MV-4-11 (cell line): Measurements from ENCODE around the gene LYRM4.
"Not testable (repeated sequence)": the region's sequence is repeated elsewhere in the genome, so short reads cannot be mapped to it uniquely, and the experiment has no call there.

Source experiments
- DNase-seq: peaks from one replicate; lab custom pipeline; 2025; lab: John Stamatoyannopoulos, UW

Gene LYRM4

GRCh38 chr6:5121956-5122355, 138.8 kb downstream of the LYRM4 start:
- DNase-seq, result peak; percentile 80

DNA sequence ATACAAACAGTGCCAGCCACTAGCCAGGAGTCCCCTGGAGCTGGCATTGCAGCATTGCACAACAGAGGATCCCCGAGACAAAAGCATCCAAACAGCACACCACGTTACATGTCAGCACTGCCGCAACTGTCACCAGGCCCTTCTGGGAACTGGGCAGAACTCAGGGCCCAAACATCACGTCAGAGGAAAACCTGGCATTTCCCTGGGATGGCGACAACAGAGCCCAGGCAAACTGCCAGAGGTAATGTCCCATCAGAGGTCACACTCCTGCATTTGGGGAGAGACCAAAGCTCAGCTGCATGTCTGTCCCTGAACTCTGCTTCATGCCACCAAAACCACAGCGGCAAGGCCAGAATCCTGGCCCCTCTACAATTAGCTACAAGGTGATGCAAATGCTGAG, 139.3 kb downstream of the LYRM4 start:
- DNase-seq, result peak; percentile 9

DNA sequence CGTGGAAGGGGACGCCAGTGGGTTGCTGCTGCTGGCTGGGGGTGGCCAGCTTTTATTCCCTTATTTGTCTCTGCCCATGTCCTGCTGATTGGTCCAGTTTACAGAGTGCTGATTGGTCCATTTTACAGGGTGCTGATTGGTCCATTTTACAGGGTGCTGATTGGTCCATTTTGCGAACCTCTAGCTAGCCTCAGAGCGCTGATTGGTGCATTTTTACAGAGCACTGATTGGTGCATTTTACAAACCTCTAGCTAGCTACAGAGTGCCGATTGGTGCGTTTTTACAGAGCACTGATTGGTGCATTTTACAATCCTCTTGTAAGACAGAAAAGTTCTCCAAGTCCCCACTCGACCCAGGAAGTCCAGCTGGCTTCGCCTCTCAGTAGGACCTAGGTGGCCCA, 140.2 kb downstream of the LYRM4 start:
- not testable (repeated sequence) for DNase-seq

DNA sequence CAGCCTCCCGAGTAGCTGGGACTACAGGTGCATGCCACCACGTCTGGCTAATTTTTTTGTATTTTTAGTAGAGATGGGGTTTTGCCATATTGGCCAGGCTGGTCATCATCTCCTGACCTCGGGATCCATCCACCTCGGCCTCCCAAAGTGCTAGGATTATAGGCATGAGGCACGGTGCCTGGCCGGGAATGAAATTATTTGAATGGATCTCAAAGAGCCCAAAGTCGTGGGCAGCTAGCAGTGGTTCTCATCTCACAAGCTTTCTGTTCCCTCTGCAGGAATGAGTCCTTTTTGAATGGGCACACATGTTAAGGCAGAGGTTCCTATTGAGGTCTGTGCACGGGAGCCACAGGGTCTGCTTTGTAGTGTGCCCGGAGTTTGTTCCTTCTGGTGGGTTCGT, 140.7 kb downstream of the LYRM4 start:
- peak; percentile 6 for DNase-seq

- DNase-seq, result no peak
These were observed 141.4 kb downstream of the LYRM4 start for GRCh38 chr6:5119090-5119951.

DNA sequence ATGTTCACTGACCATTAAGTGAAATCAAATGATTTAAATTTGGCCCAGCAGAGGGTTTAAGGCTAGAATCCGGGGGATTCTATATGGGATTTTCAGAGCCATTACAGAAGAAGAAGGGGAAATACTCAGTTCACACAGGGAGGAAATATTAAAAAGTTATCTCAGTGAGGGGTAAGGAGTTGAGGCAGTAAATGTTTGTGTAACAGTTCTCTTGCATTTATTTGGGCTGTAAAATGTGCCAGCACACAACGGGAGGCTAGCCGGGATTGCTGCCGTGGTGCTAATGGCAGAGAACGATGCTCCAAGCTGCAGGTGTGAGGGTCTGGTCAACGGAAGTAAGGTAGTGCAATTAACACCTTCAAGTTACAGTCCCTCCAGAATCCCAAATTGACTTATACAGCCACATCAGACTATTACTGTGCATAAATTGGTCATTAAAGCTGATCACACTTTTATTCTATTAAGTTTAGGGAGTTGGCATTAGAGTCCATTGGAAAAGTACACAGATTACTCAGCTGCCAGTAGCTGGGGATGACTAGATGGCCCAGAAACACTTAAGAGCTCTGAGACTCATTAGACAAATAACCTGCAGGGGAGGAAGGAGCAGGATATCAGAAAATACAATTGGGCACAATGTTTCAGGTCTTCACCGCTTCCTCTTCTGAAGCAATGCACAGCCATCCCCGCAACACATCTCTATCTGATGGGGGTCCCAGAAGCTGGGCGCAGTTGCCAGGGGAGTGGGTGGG, 144.3 kb downstream of the LYRM4 start:
- no peak for DNase-seq

GRCh38 chr6:5115168-5115567, 145.6 kb downstream of the LYRM4 start:
- no peak for DNase-seq

GRCh38 chr6:5113096-5113495, 147.7 kb downstream of the LYRM4 start:
- DNase-seq, result no peak

DNA sequence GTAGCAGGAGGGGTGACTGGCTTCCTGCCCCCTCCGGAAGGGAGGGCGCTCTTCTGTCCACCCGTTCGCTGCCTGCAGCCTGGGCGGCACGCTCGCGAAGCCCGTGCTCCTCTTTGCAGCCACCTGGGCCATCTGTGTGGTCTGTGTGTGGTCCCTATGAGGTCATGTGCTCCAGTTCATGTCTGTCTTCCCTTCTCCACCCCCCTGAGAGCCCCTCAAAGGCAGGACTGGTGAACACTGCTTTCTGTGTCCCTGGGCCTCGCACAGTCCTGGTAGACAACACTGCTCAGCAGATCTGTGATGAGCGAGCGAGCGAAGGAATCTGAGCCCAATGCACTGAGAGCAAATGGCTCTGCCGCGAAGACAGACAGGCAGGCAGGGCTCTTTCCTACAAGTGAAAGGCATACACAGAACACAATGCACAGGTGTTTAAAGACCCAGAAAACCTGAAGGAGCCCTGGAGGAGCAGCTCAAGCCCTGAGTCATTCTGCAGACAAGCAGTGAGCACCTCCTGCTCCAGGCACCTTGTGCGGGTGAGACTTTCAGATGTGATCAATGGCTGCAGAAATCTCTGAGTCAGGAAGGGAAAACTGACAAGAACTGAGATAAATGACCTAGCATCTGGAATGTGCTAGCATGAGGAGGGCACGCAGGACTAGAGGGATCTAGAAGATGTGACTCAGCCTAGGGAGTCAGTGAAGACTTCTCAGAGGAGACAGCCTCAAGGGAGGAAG, 148.5 kb downstream of the LYRM4 start:
- no peak for DNase-seq

DNA sequence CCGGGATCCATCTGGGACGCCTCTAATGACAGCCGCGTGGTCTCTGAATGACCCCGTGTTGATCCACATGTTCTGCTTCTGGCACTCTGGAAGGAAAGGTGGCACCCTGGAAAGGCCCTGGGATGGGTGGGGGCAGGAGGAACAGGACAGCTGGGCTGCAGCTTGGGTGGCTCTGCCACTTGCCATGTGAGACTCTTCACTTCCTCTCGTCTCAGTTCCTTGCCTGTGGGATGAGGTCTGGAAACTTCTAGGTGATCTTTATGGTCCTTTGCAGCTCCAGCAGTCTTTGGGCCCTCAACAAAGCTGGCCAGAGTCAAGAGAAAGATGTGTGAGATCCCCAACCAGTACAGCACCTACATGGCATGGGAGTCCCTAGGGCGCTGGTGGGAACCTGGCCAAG, 149.1 kb downstream of the LYRM4 start:
- no peak for DNase-seq

DNA sequence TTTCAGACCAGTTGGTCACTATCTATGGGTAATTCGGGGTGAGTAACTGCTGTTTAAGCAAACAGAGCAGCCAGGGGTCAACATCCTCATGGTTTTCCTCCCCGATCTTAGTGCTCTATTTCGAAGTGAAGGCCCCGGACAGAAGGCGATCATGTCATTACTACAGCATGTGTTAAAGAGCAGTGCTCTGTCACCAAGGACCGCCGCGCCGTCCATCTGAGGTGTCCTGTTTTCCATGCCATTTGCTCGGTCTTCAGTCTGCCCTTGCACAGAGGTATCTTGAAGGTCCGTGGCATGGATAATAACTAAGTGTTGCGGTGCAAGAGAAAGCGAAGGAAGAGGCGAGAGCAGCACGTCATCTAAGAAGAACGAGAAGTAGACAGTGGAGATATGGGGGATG, 150.5 kb downstream of the LYRM4 start:
- DNase-seq, result no peak

- DNase-seq, result no peak
These were observed 151.3 kb downstream of the LYRM4 start for GRCh38 chr6:5109436-5109835.

DNA sequence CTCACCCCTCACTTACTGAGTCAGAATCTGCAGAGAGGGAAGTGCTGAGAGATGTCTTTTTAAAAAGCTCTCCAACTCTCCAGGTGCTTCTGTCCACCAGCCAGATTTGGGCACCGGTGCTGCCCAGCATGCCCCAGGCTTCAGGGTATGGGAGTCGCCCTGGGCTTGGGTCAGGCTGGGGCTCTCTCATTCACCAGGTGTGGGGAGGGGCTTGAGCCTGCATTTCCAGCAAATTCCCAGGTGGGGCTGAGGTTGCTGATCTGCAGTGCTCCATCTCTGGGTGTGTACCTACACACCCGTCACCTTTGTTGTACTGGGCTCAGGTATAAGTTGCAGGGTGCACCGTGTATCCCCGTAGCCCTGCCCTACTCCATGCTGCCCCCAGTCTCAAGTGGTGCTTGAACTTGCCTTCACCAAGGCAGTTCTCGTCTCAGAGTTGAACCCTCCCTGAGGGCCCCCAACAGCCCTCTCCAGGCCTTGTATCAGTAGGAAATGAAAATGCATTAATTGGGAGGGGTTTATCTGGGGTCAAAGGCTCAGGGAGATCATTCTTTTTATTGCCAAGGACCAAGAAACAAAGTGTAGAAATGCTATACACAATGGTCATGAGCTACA, 152.1 kb downstream of the LYRM4 start:
- DNase-seq, result no peak

- no peak for DNase-seq
These were observed 152.7 kb downstream of the LYRM4 start for GRCh38 chr6:5108068-5108467.

- no peak for DNase-seq
These were observed 153.4 kb downstream of the LYRM4 start for GRCh38 chr6:5107341-5107740.

- no peak for DNase-seq
These were observed 155.6 kb downstream of the LYRM4 start for GRCh38 chr6:5105146-5105545.

- no peak for DNase-seq
These were observed 156.1 kb downstream of the LYRM4 start for GRCh38 chr6:5104667-5105066.

GRCh38 chr6:5103250-5103649, 157.5 kb downstream of the LYRM4 start:
- no peak for DNase-seq

DNA sequence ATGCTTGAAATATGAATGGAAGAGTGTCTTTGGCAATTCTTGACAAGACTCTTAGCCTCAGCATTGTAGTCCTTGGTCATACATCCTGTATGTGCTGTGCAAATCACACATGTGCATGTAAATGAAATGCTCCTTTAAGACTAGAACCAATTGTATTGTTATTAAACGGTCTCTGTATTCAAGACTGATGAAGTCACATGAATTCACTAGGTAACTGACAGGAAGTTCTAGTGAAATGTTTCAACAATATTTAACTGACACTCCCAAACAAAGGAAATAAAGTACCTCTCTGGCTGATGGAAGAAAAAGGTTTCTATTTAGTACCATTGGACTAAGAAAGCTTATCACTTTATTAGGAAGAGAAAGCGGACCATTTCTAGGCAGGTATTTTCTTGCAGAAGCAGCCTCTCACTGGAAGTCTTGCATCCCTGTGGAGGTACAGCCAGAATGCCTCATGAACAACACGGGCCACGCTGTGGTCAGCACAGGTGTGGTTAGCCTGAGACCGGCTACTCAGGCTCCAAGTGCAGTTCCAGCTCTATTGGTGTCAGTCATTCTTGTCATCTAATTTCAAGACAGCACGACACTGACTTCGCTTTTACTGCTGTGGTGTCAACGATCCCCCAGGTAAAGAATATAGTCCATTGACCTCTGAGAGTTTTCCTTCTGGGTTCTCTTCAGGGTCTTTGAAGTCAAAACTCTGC, 158.3 kb downstream of the LYRM4 start:
- no peak for DNase-seq

DNA sequence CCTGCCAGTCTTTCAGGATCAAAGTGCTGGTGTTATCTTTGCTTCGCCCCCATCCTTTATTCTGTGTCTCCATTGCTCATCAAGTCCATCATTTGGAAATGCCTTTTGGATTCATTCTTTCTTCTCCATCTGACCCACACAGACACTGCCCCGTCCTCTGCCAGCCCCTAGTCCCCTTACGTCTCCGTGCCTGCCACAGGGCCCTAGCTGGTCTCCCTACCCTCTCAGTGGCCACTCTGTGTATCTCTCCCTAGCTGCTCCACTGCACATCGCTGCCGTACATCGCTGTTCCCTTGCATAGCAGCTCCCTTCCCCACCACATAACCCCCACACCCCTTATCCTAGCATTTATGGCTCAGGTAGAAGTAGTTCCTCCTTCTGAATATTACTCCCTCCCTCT, 159.9 kb downstream of the LYRM4 start:
- no peak for DNase-seq

DNA sequence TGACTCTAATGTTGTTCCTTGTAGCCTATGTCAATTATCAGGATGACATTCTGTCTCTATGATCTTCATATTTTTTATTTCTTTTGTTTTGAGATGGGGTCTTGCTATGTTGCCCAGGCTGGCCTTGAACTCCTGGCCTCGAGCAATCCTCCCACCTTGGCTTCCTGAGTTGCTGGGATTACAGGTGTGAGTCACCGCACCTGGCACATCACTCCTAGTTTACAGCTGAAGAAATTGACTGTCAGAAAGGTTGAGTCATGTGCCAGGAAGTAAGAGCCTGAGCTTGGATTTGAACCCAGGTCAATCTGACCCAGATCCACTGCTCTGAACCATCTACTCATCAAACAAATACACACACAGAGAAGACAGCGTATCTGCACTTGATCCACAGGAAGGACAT, 161.2 kb downstream of the LYRM4 start:
- no peak for DNase-seq
